Panc1 (cell line): ENCODE data around the gene GZMB.

ENCODE experiments used
- POLR2AphosphoS5 ChIP-seq: IDR thresholded peaks from 2 replicates; pipeline ENCODE4 v1.6.1; 2012; ENCODE audit warnings: mild to moderate bottlenecking, low read depth, low read length, moderate library complexity
- TF ChIP-seq, protein P1 (sequence below): fragments of 450-650 bp; IDR thresholded peaks from 2 replicates; pipeline ENCODE4 v1.5.1; 2017; ENCODE audit warnings: mild to moderate bottlenecking
- TF ChIP-seq, protein P2 (sequence below), 2 experiments: IDR thresholded peaks; 2 replicates each; pipeline ENCODE4 v1.6.1; 2011 to 2012; ENCODE audit warnings: low read depth in 2 of 2, control low read depth in 1 of 2, low read length in 1 of 2, mild to moderate bottlenecking in 1 of 2, moderate library complexity in 1 of 2; ENCODE audit not compliant: insufficient read depth in 1 of 2

DNA sequence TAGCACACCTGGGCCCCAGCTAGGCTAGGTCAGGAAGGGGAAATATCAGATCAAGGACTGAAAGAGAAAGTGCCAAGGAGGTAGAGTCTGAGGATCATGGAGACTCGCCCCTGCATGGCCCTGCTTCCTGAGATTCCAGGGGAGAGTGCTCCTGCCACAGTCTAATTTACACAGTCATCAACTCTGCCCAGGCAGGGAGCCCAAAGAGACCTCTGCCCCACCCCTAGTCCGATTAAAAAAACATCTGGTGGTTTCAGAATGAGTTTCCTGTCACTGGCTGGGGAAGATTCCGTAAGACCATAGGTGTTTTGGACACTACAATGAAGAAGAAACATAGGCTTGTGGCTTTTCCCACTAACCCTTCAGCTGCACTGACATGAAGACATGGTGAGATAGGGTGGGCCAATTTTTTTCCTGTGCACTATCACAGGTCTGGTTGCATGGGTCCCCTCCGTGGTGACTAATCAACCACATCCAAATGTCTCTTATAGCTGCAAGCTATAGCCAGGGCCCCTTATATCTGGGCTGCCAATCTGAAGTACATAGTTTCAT is 31.5 kb upstream of the GZMB start:
- TF ChIP-seq POLR2AphosphoS5, result no peak
- TF ChIP-seq, protein P1, sequence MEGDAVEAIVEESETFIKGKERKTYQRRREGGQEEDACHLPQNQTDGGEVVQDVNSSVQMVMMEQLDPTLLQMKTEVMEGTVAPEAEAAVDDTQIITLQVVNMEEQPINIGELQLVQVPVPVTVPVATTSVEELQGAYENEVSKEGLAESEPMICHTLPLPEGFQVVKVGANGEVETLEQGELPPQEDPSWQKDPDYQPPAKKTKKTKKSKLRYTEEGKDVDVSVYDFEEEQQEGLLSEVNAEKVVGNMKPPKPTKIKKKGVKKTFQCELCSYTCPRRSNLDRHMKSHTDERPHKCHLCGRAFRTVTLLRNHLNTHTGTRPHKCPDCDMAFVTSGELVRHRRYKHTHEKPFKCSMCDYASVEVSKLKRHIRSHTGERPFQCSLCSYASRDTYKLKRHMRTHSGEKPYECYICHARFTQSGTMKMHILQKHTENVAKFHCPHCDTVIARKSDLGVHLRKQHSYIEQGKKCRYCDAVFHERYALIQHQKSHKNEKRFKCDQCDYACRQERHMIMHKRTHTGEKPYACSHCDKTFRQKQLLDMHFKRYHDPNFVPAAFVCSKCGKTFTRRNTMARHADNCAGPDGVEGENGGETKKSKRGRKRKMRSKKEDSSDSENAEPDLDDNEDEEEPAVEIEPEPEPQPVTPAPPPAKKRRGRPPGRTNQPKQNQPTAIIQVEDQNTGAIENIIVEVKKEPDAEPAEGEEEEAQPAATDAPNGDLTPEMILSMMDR, result no peak
- TF ChIP-seq, protein P2, sequence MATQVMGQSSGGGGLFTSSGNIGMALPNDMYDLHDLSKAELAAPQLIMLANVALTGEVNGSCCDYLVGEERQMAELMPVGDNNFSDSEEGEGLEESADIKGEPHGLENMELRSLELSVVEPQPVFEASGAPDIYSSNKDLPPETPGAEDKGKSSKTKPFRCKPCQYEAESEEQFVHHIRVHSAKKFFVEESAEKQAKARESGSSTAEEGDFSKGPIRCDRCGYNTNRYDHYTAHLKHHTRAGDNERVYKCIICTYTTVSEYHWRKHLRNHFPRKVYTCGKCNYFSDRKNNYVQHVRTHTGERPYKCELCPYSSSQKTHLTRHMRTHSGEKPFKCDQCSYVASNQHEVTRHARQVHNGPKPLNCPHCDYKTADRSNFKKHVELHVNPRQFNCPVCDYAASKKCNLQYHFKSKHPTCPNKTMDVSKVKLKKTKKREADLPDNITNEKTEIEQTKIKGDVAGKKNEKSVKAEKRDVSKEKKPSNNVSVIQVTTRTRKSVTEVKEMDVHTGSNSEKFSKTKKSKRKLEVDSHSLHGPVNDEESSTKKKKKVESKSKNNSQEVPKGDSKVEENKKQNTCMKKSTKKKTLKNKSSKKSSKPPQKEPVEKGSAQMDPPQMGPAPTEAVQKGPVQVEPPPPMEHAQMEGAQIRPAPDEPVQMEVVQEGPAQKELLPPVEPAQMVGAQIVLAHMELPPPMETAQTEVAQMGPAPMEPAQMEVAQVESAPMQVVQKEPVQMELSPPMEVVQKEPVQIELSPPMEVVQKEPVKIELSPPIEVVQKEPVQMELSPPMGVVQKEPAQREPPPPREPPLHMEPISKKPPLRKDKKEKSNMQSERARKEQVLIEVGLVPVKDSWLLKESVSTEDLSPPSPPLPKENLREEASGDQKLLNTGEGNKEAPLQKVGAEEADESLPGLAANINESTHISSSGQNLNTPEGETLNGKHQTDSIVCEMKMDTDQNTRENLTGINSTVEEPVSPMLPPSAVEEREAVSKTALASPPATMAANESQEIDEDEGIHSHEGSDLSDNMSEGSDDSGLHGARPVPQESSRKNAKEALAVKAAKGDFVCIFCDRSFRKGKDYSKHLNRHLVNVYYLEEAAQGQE (IDR thresholded peaks at IDR 0.05; ENCODE audit: insufficient read depth in 1 of 2, low read depth in 2 of 2, low read length in 1 of 2), result no peak
